ENCODE measurements around the gene FOXD2.

FOXD2 gene

DNA sequence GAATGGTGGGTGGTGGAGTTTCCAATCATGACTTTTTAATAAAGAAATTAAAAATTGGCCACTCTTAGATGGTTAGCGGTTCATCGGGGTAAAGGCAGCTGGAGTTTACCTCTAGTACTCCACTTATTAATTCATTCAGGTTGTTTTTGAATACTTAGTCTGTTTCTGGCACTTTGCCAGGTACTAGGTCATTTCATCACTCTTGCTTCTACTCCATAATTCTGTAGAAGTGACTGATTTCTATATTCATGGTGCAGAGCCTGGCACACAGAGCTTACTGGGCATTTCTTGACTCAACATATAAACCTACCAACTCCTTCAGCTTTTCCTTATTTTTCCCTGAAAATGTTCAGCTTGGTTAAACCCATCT is 31.5 kb downstream of the FOXD2 start:
- DNase-seq = no peak

DNA sequence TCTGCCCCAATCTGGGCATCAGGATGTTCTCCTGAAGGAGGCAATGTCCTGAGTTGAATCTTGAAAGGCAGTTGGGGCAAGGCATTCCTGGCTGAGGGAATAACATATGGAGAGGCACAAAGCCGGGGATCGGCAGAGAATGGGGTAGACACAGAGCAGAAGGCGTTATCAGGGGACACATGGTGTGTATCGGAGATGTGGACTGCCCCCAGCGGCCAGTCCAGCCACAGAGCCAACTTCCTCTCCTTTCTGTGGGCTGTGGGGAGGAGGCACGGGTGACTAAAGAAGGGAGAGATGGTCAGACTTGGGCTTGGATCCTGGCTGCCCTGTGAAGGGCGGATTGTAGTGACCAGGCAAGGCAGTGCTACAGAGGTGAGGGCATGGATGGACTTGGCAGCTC is 32.1 kb downstream of the FOXD2 start:
- no peak for DNase-seq

DNA sequence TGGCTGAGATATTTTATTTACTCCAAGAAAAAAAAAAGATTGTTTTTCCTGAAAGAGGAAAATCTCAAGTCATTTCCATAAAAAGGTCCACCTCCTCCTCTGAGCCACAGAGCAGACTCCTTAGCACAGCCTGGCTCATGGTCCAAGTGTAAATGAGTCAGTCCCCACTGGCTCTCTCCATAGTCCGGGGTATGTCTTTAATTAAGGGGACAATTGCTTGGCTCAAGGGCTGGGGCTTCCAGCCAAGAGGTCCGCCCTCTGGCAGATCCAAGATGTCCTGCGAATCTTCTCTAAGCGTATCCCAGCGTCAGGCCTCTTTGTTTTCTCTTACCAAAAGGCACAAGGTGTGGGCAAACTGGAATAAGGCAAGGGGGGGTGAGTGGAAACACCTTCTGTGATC is 33.3 kb downstream of the FOXD2 start:
- no peak for DNase-seq

DNA sequence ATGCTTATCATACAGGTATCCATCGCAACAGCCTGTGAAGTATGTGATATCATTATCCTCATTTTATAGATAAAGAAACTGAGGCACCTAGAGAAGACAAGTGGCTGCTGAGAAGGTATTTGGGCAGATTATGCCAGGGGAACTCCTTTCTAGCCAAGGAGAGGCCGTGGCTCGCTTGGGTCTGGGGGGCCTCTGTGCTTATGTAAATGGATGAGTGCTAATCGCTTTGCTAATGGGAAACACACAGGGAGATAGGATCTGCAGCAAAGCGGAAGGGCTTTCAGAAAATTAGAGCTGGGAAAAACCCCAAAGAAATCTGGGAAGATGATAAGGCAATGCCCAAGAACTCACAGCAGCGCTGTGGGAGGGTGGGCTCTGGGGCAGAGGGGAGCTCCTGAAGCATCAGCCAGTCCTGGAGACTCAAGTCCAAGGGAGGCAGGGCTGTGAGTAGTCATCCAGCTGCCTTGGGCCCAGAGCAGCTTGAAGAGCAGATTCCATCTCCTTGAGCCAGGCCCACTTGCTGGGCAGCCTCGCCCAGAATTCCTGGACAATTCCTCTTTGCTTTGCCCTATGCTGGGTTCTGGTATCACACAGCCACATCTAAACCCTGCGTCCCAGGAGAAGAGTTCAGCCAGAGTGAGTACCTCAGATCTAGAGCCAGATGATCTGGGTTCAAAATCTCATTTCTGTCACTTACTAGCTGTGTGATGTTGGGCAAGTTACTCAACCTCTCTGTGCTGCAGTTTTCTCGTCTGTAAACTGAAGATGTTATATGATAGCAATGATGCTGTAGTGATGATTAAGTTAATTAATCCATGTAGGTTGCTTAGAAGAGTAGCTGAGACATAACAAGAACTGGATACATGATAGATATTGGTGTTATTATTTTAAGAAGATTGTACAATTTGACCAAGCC is 36.7 kb downstream of the FOXD2 start:
- no peak for DNase-seq

DNA sequence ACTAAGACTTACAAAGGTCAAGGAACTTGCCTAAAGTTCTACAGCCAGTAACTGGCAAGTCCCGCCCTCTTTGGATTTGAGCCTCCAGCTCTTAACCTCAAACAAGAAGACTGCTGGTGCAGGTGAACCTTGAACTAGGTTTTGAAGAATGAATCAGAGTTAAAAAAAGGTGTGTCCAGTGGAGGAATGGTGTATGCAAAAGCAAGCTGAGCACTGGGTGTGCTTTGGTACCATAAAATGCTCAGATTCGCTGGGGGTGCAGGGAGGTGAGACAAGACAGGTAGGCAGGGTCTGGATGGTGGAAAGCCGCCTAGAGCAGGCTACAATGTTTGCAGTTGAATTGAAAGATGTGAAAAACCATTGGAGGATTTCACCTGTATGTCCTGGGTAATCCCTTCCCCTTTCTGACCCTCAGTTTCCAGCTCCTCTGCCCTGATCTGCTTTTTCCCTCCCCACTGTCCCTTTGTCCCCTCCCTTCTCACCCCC is 39.8 kb downstream of the FOXD2 start:
- DNase-seq = no peak

DNA sequence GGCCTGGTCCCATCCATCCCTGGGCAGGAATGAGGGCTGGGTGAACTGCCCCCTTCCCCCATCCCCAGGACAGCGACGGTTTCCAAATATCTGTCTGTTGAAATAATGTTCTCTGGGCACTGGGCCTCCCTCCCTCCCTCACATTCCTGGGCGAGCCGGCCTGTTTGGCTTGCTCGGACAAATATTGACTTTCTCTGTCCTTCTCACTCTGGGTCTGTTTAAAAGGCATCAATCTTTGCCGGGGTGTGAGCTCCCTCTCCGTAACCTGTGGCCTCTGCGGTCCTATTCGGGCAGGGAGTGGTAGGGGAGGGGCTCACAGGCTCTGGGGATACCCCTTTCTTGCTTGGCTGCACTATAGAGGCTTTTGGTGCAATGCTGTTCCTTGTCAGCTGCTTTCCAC is 40.2 kb downstream of the FOXD2 start:
- DNase-seq = no peak

DNA sequence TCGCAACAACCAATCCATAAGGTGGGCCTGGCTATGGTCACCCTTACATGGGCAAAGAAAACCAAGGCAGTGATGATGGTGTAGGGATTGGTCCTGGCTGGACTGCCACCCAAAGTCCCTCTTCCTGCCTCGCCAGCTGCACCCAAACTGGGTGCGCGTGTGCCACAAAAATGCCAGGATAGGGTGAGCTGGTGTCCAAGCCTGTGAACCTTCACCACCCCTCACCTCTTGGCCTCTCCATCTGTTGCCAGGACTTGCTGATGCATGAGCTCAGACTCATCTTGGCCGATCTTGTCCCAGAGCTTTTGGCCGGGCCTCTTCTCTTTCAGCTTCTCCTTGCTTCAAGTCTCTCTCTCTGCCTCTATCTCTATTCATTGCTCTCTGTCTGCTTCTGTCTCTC is 41.8 kb downstream of the FOXD2 start:
- no peak for DNase-seq

DNA sequence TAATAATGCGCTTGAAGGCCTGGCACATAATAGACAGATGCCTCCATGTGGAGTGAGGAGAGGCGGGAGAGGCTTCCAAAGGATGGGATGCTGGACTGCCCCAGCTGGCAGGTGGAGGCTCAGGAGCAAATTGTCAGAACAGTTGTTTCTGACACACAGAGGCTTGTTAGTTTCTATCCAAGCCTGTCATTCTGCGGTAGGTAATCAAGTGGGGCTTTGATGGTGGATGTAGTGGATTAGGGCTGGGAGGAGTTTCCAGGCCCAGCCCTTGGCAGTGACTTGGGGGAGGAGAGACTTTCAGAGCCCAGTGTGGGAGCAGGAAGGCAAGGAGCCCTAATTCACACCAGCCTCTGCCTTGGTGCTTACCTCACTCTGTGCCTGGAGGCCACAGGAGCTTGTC is 44.1 kb downstream of the FOXD2 start:
- DNase-seq = no peak

DNA sequence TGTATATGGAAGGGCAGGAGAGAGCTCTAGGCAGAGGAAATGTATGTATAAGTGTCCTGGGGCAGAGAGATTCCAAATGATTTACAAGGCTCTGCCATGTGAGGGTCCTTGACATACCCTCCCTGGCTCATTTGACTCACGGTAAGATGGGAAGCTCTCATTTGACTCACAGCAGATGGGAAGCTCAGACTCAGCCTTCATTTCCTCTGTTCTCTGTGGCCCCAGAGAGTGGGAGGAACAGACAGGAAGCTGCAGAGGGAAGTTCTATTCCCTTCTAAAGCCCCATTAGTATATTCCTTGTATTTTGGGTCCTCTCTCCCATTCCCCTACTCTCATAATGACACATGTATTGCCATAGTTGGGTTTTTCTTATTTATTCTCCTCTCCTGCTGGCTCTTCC is 44.9 kb downstream of the FOXD2 start:
- DNase-seq = no peak

DNA sequence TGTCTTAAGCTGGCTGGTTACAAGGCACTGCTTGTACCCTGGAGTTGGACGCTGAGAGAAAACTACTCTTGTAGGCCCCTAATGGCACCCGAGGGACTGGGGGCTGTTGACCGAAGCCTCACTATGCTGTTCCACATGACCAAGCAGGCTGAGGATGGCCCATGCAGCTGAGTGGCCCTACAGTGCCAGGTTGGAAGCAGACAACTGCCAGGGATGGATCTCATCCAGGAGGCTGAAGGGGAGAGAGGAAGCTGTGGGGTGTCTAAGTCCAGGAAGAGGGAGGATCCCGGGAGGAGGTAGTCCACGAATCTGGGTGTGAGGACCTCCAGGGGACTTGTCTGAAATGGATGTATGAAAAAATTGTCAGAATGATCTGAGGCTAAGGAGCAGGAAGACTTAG is 45.8 kb downstream of the FOXD2 start:
- DNase-seq = no peak

DNA sequence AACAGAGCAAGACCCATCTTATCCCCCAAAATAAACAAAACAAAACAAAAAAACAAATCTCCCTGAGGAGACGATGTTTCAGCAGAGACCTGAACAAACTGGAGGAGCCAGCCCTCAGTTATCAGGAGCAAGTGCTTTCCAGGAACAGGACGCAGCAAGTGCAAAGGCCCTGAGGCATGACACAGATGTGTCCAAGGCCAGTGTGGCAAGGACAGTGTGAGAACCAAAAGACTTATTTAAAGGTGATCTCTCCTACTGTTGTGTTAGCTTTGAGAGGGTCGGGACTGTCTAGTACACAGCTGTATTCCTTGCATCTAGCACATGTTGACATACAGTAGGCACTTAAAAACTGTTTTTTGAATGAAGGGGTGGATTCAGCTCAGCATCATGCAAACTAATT is 48.0 kb downstream of the FOXD2 start:
- no peak for DNase-seq

DNA sequence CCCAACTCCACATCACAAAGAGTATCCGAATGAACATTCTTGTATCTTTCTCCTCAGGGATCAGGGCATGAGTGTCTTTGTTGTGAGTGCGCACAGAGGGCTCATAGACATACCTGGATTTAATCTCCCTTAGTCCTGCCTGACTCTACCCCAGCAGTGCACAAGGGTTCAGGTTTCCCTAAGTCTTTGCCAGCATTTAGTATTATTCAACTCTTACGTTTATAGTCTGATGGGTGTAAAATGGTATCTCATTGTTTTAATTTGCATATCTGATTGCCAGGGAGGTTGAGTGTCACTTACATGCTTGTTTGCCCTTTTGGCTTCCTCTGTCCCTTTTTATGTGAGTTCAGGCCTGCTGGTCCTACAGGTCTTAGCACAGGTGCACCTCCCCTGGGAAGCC is 49.5 kb downstream of the FOXD2 start:
- DNase-seq = no peak

DNA sequence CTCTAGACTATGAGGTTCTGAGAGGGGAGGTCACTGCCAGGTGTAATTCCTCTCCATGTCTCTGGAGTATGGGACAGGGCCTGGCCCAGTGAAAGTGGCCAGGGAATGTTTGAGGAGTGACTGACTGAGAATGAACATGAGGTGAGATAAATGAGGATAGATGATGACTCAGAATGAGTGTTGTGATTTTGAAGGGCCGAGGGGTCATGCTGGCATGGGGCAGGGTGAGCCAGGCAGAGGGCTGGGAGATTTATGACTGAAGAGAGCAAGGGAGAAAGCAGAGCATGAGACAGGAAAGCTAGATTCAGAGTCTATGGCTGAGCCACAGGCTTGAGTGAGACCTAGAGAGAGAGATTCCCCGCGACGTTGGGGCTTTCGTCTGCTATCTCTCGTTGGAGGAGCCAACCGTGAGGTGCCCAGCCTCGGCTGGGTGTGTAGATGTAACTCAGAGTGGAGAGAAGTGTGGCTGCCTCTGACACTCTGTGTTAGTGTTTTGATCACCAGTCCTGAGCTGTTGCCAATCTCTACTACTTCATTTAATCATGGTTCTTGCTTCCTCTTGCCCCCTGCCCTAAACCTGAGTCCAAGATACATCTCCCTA is 50.1 kb downstream of the FOXD2 start:
- no peak for DNase-seq
